GM10266 (cell line): ENCODE measurements around the gene JMJD8.
A peak's percentile ranks its signal among the peaks of the same experiment; 100 is the strongest.

Source experiments
- DNase-seq: peaks from one replicate; pipeline ENCODE4 v3.0.0; 2012; ENCODE audit errors: extremely low spot score
- CTCF ChIP-seq: IDR thresholded peaks from 2 replicates; pipeline ENCODE4 v1.5.1; 2012; ENCODE audit warnings: mild to moderate bottlenecking, low read depth; ENCODE audit not compliant: control insufficient read depth, insufficient read depth; ENCODE audit errors: missing control alignments

Gene JMJD8

GRCh38 chr16:671353-672131, 12.6 kb downstream of the JMJD8 start:
- TF ChIP-seq CTCF: no peak
- DNase-seq: no peak

- DNase-seq: no peak
- no peak for TF ChIP-seq CTCF
Observed at GRCh38 chr16:670485-671352, 13.4 kb downstream of the JMJD8 start.

- DNase-seq: no peak
- TF ChIP-seq CTCF: no peak
Observed at GRCh38 chr16:669666-670065, 14.5 kb downstream of the JMJD8 start.

- no peak for TF ChIP-seq CTCF
- DNase-seq: no peak
Observed at GRCh38 chr16:668519-669171, 15.5 kb downstream of the JMJD8 start.

- peak; percentile 96 for DNase-seq
- peak; percentile 100 for TF ChIP-seq CTCF
Observed at GRCh38 chr16:667780-668518, 16.2 kb downstream of the JMJD8 start, which contains the start of gene RHOT2. TSS of gene RHOT2 (plus strand) at chr16:668132. CDS start at chr16:668200, 68 bp downstream.

GRCh38 chr16:667113-667779, 16.9 kb downstream of the JMJD8 start:
- TF ChIP-seq CTCF: no peak
- DNase-seq: no peak
